ENCODE measurements around the gene NDRG3.
"Not testable (repeated sequence)": the region's sequence is repeated elsewhere in the genome, so short reads cannot be mapped to it uniquely, and the experiment has no call there.

The NDRG3 gene

DNA sequence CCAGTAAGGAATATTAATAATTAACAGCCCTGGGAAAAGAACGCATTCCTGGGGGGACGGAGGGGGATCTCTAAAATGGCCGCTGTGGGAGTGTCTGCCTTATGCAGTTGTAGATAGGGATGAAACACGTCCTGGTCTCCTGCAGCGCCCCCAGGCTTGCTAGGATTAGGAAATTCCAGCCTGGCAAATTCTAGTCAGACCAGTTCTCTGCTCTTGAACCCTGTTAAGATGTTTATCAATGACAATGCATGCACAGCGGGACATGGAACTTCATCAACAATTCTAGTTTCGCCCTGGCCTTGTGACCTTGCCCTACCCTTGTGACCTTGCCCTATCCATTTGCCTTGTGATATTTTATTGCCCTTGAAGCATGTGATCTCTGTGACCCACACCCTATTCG is 50.4 kb downstream of the NDRG3 start:
- not testable (repeated sequence) for DNase-seq (ENCODE audit: low read depth in 2 of 2, low spot score in 1 of 2)

DNA sequence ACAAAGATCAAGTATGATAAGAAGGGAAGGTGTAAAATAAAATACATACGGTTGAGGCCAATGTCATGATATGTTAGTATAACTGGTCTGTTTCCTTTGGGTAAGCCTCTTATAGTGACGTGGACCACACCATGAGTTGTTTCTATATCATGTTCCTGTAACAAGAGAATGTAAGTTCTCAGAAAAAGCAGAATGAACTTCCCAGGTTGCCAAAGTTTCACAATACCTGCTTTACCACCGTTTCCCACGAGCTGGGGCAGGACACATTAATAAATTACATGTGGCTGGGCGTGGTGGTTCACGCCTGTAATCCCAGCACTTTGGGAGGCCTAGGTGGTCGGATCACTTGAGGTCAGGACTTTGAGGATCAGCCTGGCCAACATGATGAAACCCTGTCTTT is 57.3 kb downstream of the NDRG3 start:
- no peak for DNase-seq (ENCODE audit: low read depth in 2 of 2, low spot score in 1 of 2)

DNA sequence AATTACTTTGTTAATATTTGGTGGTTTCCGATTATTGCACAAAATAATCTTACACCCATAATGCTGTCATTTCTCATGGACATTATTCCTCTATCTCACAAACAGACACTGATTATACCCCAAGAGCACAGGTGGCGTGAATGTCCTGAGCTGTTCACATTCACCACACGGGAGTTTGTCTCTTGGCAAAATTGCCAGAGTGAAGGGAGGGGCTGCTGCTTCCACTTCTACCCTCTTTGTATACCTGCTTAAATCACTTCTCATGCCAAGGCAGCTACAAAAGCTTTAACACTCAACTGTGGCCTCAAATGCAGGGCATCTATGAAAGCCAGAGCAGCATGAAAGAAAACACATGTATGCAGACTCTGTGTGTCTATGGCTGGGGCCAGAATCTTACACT is 58.0 kb downstream of the NDRG3 start:
- DNase-seq (ENCODE audit: low read depth in 2 of 2, low spot score in 1 of 2) = no peak

DNA sequence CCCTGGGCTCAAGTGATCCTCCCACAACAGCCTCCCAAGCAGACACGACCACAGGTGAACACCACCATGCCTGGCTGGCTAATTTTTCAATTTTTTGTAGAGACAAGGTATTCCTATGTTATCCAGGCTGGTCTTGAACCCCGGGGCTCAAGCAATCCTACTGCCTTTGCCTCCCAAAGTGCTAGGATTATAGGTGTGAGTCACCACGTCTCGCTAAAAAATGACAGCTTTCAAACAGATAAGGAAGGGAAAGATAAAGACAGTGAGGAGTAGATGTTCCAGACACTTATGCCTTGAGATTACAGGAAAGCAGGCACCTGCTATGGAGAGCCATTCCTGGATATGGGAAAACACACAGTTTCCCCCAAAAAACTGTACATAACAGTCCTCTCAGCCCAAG is 58.9 kb downstream of the NDRG3 start:
- no peak for DNase-seq (ENCODE audit: low read depth in 2 of 2, low spot score in 1 of 2)

DNA sequence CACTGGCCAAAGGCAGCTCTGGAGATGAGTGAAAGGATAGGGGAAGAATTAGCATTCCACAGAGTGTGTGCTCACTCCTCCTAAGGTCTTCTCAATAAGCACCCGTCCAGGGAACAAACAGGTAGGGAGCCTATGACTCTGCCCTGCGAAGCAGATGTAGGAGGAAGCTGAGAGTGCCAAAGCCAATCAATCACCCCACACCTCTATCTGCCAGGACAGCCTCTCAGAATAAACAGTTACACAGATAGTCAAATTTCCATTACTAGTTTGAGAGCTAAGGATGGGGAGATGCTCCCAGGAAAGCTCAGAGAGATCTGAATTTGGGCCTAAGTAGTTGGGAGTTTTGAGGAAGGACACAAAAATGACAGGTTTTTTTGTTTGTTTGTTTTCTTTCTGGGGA is 59.4 kb downstream of the NDRG3 start:
- no peak for DNase-seq (ENCODE audit: low read depth in 2 of 2, low spot score in 1 of 2)

DNA sequence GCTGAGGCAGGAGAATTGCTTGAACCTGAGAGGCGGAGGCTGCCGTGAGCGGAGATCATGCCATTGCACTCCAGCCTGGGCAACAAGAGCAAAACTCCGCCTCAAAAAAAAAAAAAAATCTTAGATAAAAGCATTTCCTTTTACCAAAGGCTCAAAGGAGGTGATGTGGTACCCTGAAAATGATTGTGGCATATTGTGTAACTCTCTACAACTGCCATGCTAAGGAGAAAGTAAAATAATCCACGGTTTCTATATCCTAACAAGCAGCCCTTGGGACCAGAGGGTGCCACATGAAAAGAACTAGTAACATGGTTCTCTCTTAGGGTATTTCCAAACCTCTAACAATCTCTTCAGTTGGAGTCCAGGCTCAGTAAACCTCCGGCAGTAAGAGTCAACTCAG is 61.1 kb downstream of the NDRG3 start:
- DNase-seq (ENCODE audit: low read depth in 2 of 2, low spot score in 1 of 2) = no peak

DNA sequence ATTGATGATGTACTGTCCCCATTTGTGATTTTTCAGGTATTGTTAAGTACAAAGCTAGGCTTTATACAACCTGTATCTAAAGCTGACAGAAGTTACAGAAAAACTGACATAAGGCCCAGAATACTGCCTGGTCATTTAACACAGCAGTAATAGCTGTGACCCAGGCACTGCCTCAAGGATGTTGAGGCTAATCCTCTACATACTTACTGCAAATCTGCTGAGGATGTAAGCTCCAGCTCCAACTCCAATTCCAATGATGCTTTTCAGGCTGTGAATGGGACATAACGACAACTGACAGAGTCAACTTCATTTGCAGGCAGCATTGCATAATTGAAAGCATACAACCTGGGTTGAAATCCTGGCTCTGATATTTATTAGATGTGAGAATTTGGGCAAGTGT is 63.6 kb downstream of the NDRG3 start:
- DNase-seq (ENCODE audit: low read depth in 2 of 2, low spot score in 1 of 2) = no peak

DNA sequence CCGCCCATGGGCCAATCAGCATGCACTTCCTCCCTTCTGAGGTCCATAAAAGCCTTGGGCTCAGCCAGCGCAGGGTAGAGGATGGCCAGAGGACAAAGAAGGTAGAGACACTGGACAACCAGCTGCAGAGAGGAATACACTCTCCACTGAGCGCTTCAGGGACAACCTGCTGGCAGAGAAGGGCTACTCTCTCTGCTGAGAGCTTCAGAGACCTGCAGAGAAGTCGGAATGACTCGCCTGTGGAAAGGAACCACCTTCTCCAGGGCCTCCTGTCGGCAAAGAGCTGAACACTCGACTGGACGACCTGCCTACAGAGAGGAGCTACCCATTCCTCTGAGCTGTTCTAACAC is 68.5 kb downstream of the NDRG3 start:
- no peak for DNase-seq (ENCODE audit: low read depth in 2 of 2, low spot score in 1 of 2)

DNA sequence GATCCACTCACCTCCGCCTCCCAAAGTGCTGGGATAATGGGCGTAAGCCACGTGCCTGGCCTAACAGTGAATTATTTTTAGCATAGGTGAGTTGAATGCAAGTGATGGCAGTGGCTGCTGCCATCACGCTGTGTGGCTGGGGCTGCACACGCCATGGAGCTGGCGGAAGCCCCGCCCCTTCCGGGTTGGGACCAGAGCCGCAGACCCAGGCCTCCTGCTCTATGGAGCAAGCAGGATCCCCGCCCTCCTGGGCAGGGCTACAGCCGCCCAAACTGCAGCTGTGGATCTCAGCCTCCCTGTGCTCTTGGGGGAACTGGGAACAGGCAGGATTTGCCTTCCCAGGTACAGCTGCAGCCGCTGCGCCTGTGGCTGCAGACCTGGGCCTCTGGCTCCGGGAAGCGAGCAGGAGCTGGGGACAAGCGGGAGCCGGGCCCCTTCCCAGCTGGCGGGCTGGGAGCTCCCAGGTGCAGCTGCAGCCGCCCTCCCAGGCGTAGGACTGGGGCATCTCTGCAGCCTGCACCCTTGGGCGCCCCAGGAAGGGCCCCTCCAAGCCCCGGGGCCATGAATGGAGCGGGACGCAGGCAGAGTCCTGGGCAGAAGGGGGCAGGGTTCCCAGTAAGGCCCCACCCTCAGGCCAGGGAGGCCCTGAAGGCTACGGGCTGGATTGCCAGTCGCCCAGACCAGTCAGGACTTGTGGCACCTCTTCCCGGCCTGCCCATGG is 69.0 kb downstream of the NDRG3 start:
- DNase-seq (ENCODE audit: low read depth in 2 of 2, low spot score in 1 of 2) = no peak

DNA sequence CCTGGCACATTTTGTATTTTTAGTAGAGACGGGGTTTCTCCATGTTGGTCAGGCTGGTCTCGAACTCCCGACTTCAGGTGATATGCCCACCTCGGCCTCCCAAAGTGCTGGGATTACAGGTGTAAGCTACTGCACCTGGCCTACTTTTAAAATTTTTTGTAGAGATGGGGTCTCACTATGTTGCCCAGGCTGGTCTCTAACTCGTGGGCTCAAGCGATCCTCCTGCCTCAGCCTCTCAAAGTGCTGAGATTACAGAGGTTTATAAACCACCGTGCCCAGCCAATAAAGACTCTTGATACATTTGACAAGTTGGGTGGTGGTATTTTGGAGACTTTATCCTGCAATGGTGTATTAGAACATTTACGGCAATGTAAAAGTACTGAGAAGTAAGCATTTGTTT is 70.3 kb downstream of the NDRG3 start:
- not testable (repeated sequence) for DNase-seq (ENCODE audit: low read depth in 2 of 2, low spot score in 1 of 2)

DNA sequence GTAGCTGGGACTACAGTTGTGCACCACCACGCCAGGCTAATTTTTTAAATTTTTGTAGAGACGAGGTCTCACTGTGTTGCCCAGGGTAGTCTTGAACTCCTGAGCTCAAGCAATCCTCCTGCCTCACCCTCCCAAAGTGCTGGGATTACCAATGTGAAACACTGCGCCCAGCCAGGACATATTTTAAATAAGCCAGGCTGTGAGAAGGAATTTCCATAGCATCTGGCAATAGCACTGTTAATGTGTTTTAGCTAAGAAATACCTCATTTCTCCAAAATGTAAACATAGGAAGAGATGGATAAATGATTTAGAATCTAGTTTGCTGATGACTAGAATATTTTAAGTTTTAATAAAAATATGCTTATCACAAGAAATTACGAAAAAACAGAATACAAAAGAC is 72.9 kb downstream of the NDRG3 start:
- no peak for DNase-seq (ENCODE audit: low read depth in 2 of 2, low spot score in 1 of 2)

DNA sequence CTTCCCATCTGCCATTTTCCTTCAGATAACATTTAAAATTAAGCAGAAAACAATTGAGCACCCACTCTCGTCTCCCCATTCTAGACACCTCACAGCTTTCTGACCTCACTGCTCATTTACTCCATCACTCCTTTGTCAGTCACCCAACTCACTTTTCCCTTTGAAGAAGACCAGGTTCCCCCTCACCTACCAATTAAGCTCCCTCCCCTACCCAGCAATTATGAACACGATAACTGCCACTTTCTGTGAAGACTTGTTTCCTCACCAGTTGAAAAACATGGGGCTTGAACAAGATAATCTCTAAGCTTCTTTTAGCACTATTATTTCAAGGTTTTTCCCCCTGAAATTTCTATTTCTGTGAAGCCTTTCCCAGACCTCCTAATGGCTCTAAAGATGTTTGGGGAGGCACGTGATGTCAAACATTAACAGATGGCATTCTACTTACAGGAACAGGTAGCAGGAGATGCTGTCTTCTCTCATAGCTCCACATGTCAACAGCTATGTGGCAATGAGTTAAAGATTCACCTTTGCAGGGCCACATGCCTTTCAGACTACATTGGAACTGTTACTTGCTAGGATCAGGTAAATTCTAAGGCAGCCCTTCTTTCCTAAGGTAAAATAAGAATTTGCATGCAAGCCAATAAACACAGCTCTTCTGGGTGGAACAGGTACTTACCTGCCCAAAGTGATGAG is 75.1 kb downstream of the NDRG3 start:
- DNase-seq (ENCODE audit: low read depth in 2 of 2, low spot score in 1 of 2) = no peak

DNA sequence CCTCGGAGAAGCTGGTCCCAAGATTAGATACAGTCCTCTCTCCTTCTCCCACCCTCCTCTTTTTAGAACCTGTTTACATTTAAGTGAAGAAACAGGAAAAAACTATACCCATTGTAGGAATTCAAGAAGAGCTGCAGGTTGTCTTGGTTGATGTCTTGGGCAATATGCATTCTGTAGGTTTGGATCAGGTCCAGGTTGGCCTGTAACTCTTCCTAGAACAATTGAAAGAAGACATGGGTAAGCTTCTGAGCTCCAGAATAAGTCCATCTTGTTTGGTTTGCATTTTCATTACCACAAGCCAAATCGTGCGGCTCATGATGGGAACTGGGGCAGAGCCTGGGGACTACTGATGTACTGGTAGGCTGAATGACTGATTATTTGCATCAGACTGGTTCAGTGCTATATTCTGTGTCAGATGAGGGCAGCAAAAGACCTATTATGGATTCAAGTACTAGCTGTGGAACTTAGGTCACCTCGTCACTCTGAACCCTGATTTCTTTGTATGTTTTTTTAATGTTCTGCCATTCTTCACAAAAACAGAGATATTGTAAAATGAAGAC is 79.6 kb downstream of the NDRG3 start:
- no peak for DNase-seq (ENCODE audit: low read depth in 2 of 2, low spot score in 1 of 2)

DNA sequence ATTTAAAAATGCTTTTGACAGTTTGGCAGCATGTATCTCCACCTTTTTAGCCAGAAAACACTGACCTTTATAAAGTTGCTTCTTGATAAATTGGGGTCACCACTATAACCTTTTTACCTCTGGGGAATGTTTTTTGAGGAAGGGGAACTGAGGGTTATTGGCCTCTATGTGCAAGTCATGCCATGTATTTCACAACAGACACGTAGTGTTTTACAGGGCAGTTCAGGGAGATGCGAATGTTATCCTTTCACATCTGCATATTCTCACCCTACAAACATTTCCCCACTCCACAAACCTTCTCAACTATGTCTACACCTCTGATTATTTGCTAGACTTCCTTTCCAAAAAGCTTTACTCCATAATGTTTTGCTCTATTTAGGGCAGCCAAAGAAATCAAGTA is 82.9 kb downstream of the NDRG3 start:
- DNase-seq (ENCODE audit: low read depth in 2 of 2, low spot score in 1 of 2) = no peak

DNA sequence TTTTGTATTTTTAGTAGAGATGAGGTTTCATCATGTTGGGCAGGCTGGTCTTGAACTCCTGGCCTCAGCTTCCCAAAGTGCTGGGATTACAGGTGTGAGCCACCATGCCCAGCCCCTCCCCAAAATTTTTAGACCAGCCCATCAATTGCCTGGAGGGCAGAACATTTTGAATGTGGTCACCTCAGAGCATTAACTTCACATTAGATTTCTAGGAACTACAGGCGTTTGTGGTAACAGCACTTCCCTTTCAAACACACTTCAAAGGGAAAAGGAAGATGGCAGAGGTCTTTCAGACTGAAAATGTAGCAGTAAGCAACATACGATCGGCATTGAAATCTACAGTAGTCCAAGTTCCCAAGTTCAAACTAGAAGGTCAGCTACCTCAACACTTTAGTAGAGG is 87.6 kb downstream of the NDRG3 start:
- no peak for DNase-seq (ENCODE audit: low read depth in 2 of 2, low spot score in 1 of 2)

DNA sequence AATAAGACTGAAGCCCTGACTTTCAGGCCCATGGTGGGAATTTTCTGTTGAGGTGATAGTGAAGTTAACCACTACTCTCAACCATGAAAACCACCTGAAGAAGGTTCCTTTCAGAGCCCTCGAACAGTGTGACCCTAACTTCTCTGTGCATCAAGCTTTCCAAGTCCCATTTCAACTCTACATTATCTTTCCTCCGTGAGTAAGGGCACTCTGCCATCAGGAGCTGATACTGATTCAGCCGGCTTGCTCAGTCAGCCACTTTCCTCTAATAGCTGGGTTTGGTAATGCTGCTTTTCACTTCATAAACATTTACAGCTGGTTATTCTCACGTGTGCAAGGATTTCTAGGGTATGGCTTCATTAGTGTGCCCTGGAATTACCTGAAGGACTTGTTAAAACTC is 89.2 kb downstream of the NDRG3 start:
- DNase-seq (ENCODE audit: low read depth in 2 of 2, low spot score in 1 of 2) = no peak

DNA sequence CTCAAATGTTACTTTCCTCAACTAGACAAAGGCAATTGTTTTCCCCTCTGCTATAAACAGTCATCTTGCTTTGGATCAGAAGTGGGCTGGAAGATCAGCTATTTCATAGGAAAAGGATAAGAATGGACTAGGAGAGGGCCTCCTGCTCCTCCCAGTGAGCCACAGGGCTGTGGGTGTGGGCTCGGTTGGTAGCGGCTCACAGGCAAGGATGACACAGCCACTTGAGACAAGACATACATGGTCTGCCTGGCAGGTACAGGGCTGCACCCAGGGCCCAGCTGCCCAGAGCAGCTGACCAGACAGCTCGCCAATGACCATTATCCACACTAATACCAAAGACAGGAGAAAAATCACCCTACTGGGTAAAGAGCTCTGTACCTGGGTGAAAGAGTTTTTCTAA is 90.9 kb downstream of the NDRG3 start:
- no peak for DNase-seq (ENCODE audit: low read depth in 2 of 2, low spot score in 1 of 2)

DNA sequence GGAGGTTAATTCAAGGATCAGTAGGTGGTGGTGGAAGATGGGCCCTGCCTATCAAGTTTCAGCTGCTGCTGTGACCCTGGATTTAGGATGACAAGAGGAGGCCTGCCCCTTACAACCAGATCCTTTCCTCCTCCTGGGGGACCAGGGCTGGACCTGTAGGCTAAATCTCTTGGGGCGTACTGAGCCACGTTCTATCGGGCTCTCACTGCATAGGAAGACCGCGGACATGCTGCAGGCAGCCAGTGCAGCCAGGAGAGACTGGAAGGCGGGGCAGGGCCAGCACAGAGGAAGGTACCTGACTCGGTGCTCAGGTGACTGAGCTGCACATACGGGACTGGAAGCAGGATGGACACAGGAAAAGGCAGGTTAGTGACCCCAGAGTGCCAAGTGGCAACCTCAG is 91.4 kb downstream of the NDRG3 start:
- DNase-seq (ENCODE audit: low read depth in 2 of 2, low spot score in 1 of 2) = no peak

DNA sequence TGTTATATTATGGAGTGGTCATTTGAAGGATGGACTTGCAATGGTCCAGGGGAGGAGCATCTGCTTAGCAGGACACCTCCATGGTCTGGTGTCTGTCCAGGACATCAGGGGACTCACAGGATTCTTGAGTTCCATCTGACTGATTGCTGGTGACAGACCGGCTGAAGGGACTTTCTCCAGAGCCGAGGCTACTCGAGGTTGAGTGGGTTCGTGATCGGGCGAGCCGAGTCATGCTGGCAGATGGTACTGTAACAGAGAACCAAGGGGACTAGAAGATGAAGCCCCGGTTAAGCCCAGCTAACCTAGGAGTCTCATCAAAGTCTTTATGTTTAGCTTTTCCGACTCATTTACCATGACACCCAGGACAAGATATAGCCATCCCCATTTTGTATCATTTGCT is 92.4 kb downstream of the NDRG3 start:
- DNase-seq (ENCODE audit: low read depth in 2 of 2, low spot score in 1 of 2) = no peak

DNA sequence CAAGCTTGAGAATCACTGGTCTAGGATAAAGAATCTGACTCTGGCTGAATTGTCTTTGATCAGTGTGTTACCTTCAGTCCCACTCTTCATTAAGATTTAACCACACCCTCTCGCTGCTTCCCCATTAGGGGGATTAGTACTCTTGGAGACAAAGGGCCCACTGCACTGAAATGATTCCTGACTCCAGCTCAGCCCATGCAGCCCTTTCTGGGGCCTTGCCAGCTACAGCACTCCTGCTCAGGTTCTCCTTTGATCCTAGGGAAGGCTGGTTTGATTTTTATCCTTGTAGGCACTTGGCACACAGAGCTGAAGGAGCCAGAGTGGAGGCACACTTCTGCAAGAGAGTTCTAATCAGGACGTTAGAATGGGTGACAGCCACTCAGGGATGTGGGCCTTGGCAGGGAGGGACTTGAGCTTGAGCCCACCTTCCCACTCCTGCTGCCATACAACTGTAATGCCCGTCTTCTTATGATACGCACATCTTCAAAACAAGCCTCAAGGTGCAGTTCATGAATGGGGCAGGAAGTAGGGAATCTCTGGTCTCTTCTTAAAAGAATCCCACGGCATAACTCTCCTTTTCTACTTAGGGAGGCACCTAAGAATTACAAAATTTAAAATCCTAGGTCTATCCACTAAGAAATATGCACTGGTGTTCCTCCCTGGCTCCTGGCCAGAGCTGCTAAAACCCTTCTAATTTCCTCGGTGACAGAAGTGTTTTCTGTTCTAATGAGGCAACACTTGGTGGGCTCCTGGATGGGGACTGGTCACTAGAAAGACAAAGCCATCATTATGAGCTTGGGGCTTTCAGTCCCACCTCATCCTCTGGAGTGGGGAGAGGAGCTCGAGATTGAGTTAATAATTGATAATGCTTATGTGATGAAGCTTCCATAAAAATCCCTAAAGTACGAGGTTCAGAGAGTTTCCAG is 98.4 kb downstream of the NDRG3 start:
- DNase-seq (ENCODE audit: low read depth in 2 of 2, low spot score in 1 of 2) = no peak

DNA sequence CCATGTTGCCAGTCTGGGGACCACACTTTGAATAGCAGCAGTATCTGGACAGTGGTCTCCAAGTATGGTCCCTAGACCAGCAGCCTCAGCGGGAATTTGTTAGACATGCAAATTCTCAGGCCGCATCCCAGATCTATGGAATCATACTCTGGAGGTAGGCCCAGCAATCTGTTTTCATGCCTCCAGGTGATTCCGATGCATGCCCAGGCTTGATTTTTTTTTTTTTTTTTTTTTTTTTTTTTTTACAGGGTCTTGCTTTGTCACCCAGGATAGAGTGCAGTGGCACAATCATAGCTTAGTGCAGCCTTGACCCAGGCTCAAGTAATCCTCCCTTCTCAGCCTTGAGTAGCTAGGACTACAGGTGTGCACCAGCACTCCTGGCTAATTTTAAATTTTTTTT is 99.2 kb downstream of the NDRG3 start:
- DNase-seq (ENCODE audit: low read depth in 2 of 2, low spot score in 1 of 2) = no peak

DNA sequence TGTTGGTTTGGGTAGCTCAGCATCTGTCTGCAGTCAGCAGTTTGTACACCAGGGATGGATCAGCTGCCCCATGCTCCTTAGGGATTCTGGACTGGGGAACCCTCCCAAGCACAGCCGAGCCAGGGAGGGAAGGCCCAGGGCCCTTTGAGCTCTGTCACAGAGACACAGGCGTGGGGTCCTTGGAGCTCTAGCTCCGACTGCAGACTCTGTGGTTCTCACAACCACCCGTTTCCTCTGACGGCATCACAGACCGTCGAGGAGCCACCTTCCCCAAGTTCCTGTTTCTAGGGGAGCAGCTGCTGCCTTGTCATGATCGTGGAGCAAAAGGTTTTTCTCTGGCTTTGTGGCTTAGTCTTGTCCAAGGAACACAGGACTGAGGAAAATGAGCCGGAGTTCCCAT is 99.9 kb downstream of the NDRG3 start, which contains the start of gene SLA2:
TSS of gene SLA2 (minus strand) at position 199 of the 400 bp plus-strand sequence. CDS start 4,861 bp downstream, outside the sequence.
- peak; percentile 34 to 40 for DNase-seq (ENCODE audit: low read depth in 2 of 2, low spot score in 1 of 2)
